DND-41 (cell line): Measurements from ENCODE around the gene ZNF728.
"Not testable (repeated sequence)": the region's sequence is repeated elsewhere in the genome, so short reads cannot be mapped to it uniquely, and the experiment has no call there.

Experiments used
- EZH2 ChIP-seq: IDR thresholded peaks from 3 replicates; pipeline ENCODE4 v1.6.1; 2012; ENCODE audit warnings: borderline replicate concordance, low read depth, mild to moderate bottlenecking, moderate library complexity, low read length, inconsistent platforms; ENCODE audit not compliant: severe bottlenecking
- TF ChIP-seq, protein P1 (sequence below): IDR thresholded peaks from 2 replicates; pipeline ENCODE4 v1.5.1; 2012; ENCODE audit warnings: borderline replicate concordance, low read length, moderate library complexity, mild to moderate bottlenecking; ENCODE audit not compliant: poor library complexity, severe bottlenecking; ENCODE audit errors: extremely low read depth

DNA sequence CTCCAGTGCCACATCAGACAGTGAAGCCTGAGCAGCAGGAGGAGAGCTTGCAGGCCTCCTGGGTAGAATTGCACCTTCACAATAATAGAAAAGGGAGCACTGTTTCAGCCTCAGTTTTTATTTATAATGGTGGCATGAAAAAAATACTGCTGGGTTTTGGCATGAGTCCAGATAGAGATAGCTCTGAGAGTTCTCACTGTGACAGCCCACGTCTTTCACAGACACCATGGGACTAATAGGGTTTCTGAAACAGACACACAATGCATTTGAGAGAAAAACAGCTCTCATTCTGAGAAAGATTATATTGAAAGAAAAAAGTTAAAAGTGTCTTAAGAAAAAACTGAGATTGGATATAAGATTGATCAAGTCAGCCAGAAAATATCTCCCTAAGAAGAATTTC lies 8.0 kb downstream of the ZNF728 start:
- not testable (repeated sequence) for TF ChIP-seq EZH2
- TF ChIP-seq, protein P1, sequence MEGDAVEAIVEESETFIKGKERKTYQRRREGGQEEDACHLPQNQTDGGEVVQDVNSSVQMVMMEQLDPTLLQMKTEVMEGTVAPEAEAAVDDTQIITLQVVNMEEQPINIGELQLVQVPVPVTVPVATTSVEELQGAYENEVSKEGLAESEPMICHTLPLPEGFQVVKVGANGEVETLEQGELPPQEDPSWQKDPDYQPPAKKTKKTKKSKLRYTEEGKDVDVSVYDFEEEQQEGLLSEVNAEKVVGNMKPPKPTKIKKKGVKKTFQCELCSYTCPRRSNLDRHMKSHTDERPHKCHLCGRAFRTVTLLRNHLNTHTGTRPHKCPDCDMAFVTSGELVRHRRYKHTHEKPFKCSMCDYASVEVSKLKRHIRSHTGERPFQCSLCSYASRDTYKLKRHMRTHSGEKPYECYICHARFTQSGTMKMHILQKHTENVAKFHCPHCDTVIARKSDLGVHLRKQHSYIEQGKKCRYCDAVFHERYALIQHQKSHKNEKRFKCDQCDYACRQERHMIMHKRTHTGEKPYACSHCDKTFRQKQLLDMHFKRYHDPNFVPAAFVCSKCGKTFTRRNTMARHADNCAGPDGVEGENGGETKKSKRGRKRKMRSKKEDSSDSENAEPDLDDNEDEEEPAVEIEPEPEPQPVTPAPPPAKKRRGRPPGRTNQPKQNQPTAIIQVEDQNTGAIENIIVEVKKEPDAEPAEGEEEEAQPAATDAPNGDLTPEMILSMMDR = not testable (repeated sequence)
